Testis (tissue), 2 donors: ENCODE results near the gene PLA2G12A.

ENCODE experiments used
- CTCF ChIP-seq, 3 experiments: fragments of 450-650 bp in 2 of 3; fragments of 200-600 bp in 1 of 3; sonication (generic) in 1 of 3; IDR thresholded peaks; one replicate each; pipeline ENCODE4 v1.5.1; 2016 to 2019; ENCODE audit warnings: antibody characterized with exemption in 3 of 3, mild to moderate bottlenecking in 2 of 3, moderate library complexity in 1 of 3
- POLR2A ChIP-seq: fragments of 450-650 bp; IDR thresholded peaks from one replicate; pipeline ENCODE4 v1.6.1; 2017; ENCODE audit warnings: antibody characterized with exemption, mild to moderate bottlenecking, moderate library complexity

- TF ChIP-seq CTCF (IDR thresholded peaks at IDR 0.05) (no peak), POLR2A (no peak)
These were observed 3.9 kb upstream of the PLA2G12A start for GRCh38 chr4:109733728-109734127.
